MM.1S (cell line): ENCODE data around the gene TBC1D19.

ENCODE experiments used
- DNase-seq: peaks from one replicate; pipeline ENCODE4 v3.0.0-alpha.2; 2015
- H2AFZ ChIP-seq: fragments of 300-600 bp; sonication (generic); 2 replicates; pipeline ENCODE4 v1.6.0; 2016; ENCODE audit warnings: antibody characterized with exemption, low read length
- H3F3A ChIP-seq: fragments of 300-600 bp; sonication (generic); 2 replicates; pipeline ENCODE4 v1.6.1; 2016; ENCODE audit warnings: mild to moderate bottlenecking, antibody characterized with exemption, low read length, moderate library complexity, mixed read lengths; ENCODE audit not compliant: insufficient read depth
- H3K27ac ChIP-seq: fragments of 300-600 bp; sonication (generic); 2 replicates; pipeline ENCODE4 v1.5.1; 2016; ENCODE audit warnings: mild to moderate bottlenecking, low read length
- H3K27me3 ChIP-seq: fragments of 300-600 bp; sonication (generic); replicated peaks from 2 replicates; pipeline ENCODE4 v1.6.0; 2016; ENCODE audit warnings: low read length; ENCODE audit not compliant: insufficient read depth
- H3K36me3 ChIP-seq: fragments of 300-600 bp; sonication (generic); replicated peaks from 2 replicates; pipeline ENCODE4 v1.6.1; 2016; ENCODE audit warnings: mild to moderate bottlenecking, low read length, mixed read lengths; ENCODE audit not compliant: insufficient read depth
- H3K4me1 ChIP-seq: fragments of 300-600 bp; sonication (generic); 2 replicates; pipeline ENCODE4 v1.6.1; 2016; ENCODE audit warnings: low read length, mixed read lengths
- H3K4me2 ChIP-seq: fragments of 300-600 bp; sonication (generic); 2 replicates; pipeline ENCODE4 v1.6.0; 2016; ENCODE audit warnings: low read depth, low read length
- H3K4me3 ChIP-seq: fragments of 300-600 bp; sonication (generic); 2 replicates; pipeline ENCODE4 v1.5.1; 2016; ENCODE audit warnings: low read length, mixed read lengths
- H3K79me2 ChIP-seq: fragments of 300-600 bp; sonication (generic); 2 replicates; pipeline ENCODE4 v1.6.1; 2016; ENCODE audit warnings: mixed run types, low read length, mixed read lengths
- H3K9ac ChIP-seq: fragments of 300-600 bp; sonication (generic); 2 replicates; pipeline ENCODE4 v1.6.1; 2016; ENCODE audit warnings: low read length, mixed read lengths
- H3K9me2 ChIP-seq: fragments of 300-600 bp; sonication (generic); replicated peaks from 2 replicates; pipeline ENCODE4 v1.6.1; 2016; ENCODE audit warnings: mild to moderate bottlenecking, low read length, mixed read lengths; ENCODE audit not compliant: insufficient read depth
- H3K9me3 ChIP-seq: fragments of 300-600 bp; sonication (generic); replicated peaks from 2 replicates; pipeline ENCODE4 v1.6.1; 2016; ENCODE audit warnings: mild to moderate bottlenecking, low read length, mixed read lengths; ENCODE audit not compliant: insufficient read depth
- H4K20me1 ChIP-seq: fragments of 300-600 bp; sonication (generic); 2 replicates; pipeline ENCODE4 v1.6.1; 2016; ENCODE audit warnings: mild to moderate bottlenecking, low read length, moderate library complexity, mixed read lengths; ENCODE audit not compliant: insufficient read depth
- CTCF ChIP-seq: fragments of 300-600 bp; sonication (generic); IDR thresholded peaks from 2 replicates; pipeline ENCODE4 v1.5.1; 2016; ENCODE audit warnings: antibody characterized with exemption, low read length, mixed read lengths
- EZH2 ChIP-seq: fragments of 300-600 bp; sonication (generic); optimal IDR thresholded peaks from 2 replicates; pipeline ENCODE3; 2017; ENCODE audit warnings: low read depth, mild to moderate bottlenecking, antibody characterized with exemption, low read length, mixed read lengths
- EZH2phosphoT487 ChIP-seq: fragments of 300-600 bp; sonication (generic); IDR thresholded peaks from 2 replicates; pipeline ENCODE4 v1.6.1; 2018; ENCODE audit warnings: antibody characterized with exemption, low read length

Gene TBC1D19

GRCh38 chr4:26609391-26609790, 25.5 kb downstream of the TBC1D19 start:
- H3K27me3 ChIP-seq, result no peaks in the 10 kb centered on the region
- DNase-seq, result no peak
- no peak overlapping the region for H3K27ac ChIP-seq
- no peaks in the 10 kb centered on the region for H4K20me1 ChIP-seq
- H2AFZ ChIP-seq, result no peak overlapping the region
- H3K9me2 ChIP-seq, result no peaks in the 10 kb centered on the region
- no peak overlapping the region for H3K4me3 ChIP-seq
- H3K4me1 ChIP-seq, result peaks cover 4% of the 10 kb centered on the region; the same call in 1 of the 2 replicates
- no peaks in the 10 kb centered on the region for H3F3A ChIP-seq
- no peaks in the 10 kb centered on the region for H3K9me3 ChIP-seq
- TF ChIP-seq CTCF (no peak), EZH2phosphoT487 (no peak), EZH2 (no peak)
- no peak overlapping the region for H3K9ac ChIP-seq
- no peak overlapping the region for H3K4me2 ChIP-seq
- no peaks in the 10 kb centered on the region for H3K36me3 ChIP-seq
- H3K79me2 ChIP-seq, result no peaks in the 10 kb centered on the region

- H3K9ac ChIP-seq, result no peak overlapping the region
Observed at GRCh38 chr4:26609868-26610267, 26.0 kb downstream of the TBC1D19 start.

GRCh38 chr4:26611372-26611771, 27.5 kb downstream of the TBC1D19 start:
- H3K27ac ChIP-seq, result no peak overlapping the region
- no peaks in the 10 kb centered on the region for H3K79me2 ChIP-seq
- H3K9me2 ChIP-seq, result no peaks in the 10 kb centered on the region
- no peaks in the 10 kb centered on the region for H3K9me3 ChIP-seq
- no peak overlapping the region for H3K9ac ChIP-seq
- no peak overlapping the region for H3K4me2 ChIP-seq
- H3F3A ChIP-seq, result no peaks in the 10 kb centered on the region
- no peak for DNase-seq
- H2AFZ ChIP-seq, result no peak overlapping the region
- no peaks in the 10 kb centered on the region for H3K36me3 ChIP-seq
- TF ChIP-seq EZH2 (no peak), CTCF (no peak), EZH2phosphoT487 (no peak)
- H3K27me3 ChIP-seq, result no peaks in the 10 kb centered on the region
- no peaks in the 10 kb centered on the region for H4K20me1 ChIP-seq
- H3K4me1 ChIP-seq, result peaks cover 4% of the 10 kb centered on the region; the same call in 1 of the 2 replicates
- H3K4me3 ChIP-seq, result no peak overlapping the region

More at GRCh38 chr4:26609868-26610267, 26.0 kb downstream of the TBC1D19 start:
- TF ChIP-seq EZH2, result no peak
- no peaks in the 10 kb centered on the region for H3K36me3 ChIP-seq
- no peak for DNase-seq
- no peaks in the 10 kb centered on the region for H3K79me2 ChIP-seq
- H3K4me3 ChIP-seq, result no peak overlapping the region
- no peaks in the 10 kb centered on the region for H3F3A ChIP-seq
- no peak overlapping the region for H2AFZ ChIP-seq
- no peaks in the 10 kb centered on the region for H4K20me1 ChIP-seq
- H3K4me1 ChIP-seq, result peaks cover 4% of the 10 kb centered on the region; the same call in 1 of the 2 replicates
- no peaks in the 10 kb centered on the region for H3K9me3 ChIP-seq
- H3K27me3 ChIP-seq, result no peaks in the 10 kb centered on the region
- no peaks in the 10 kb centered on the region for H3K9me2 ChIP-seq
- no peak overlapping the region for H3K4me2 ChIP-seq
- H3K27ac ChIP-seq, result no peak overlapping the region

- Histone ChIP-seq H3K4me3 (no peak overlapping the region), H3K36me3 (no peaks in the 10 kb centered on the region), H3K9me3 (no peaks in the 10 kb centered on the region), H4K20me1 (no peaks in the 10 kb centered on the region), H3K27me3 (no peaks in the 10 kb centered on the region), H3K4me2 (no peak overlapping the region), H3K4me1 (peaks cover 4% of the 10 kb centered on the region; the same call in 1 of the 2 replicates), H3K27ac (no peak overlapping the region), H2AFZ (no peak overlapping the region), H3K79me2 (no peaks in the 10 kb centered on the region), H3K9me2 (no peaks in the 10 kb centered on the region), H3K9ac (no peak overlapping the region), H3F3A (no peaks in the 10 kb centered on the region)
- TF ChIP-seq EZH2phosphoT487 (no peak), CTCF (no peak), EZH2 (no peak)
- DNase-seq, result no peak
Observed at GRCh38 chr4:26611885-26612284, 28.0 kb downstream of the TBC1D19 start.
